Erythroblast (primary cell): ENCODE measurements around the gene SAPCD2.

Experiments
- GATA1 ChIP-seq: IDR thresholded peaks from 2 replicates; pipeline ENCODE4 v1.6.1; 2011; ENCODE audit warnings: low read depth, mild to moderate bottlenecking, control low read depth, low read length, moderate library complexity
- POLR2A ChIP-seq: IDR thresholded peaks from 2 replicates; pipeline ENCODE4 v1.6.1; 2011; ENCODE audit warnings: mild to moderate bottlenecking, low read length

- TF ChIP-seq POLR2A = no peak
- no peak for TF ChIP-seq GATA1
Observed at GRCh38 chr9:137115394-137116026, 45.2 kb upstream of the SAPCD2 start.
